SW480 (cell line): Measurements from ENCODE around the gene ZNF383.
"Not testable (repeated sequence)": the region's sequence is repeated elsewhere in the genome, so short reads cannot be mapped to it uniquely, and the experiment has no call there.

Source experiments
- DNase-seq: peaks from one replicate; pipeline ENCODE4 v3.0.0-alpha.2; 2016; ENCODE audit warnings: low spot score

Gene ZNF383

GRCh38 chr19:37294246-37294645 is 76.2 kb downstream of the ZNF383 start:
- not testable (repeated sequence) for DNase-seq
